ENCODE measurements around the gene FBXO33.
"Not testable (repeated sequence)": the region's sequence is repeated elsewhere in the genome, so short reads cannot be mapped to it uniquely, and the experiment has no call there.

FBXO33 gene

DNA sequence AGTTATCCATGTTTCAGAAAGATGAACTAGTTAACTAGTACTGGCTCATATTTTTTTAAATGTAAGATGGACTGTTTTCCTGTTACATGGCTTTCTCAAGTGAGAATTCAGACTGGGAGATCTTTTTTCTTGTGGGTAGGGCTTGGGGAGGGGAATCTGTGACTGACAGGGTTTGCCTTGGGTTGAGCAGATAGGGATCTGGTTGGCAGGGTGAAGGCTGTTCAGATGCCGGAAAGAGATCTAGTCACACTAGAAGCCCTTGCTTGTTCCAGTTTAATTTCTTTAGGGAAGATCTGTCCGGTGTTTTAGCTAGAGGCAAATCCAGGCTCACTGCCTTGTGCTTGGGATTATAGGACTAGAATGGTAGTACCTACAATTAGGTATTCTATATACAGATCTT lies 63.2 kb downstream of the FBXO33 start:
- in situ Hi-C loops (cut with HindIII; ENCODE audit: low sequenced_read_pairs) = no loop called here
- TF ChIP-seq, protein P1, sequence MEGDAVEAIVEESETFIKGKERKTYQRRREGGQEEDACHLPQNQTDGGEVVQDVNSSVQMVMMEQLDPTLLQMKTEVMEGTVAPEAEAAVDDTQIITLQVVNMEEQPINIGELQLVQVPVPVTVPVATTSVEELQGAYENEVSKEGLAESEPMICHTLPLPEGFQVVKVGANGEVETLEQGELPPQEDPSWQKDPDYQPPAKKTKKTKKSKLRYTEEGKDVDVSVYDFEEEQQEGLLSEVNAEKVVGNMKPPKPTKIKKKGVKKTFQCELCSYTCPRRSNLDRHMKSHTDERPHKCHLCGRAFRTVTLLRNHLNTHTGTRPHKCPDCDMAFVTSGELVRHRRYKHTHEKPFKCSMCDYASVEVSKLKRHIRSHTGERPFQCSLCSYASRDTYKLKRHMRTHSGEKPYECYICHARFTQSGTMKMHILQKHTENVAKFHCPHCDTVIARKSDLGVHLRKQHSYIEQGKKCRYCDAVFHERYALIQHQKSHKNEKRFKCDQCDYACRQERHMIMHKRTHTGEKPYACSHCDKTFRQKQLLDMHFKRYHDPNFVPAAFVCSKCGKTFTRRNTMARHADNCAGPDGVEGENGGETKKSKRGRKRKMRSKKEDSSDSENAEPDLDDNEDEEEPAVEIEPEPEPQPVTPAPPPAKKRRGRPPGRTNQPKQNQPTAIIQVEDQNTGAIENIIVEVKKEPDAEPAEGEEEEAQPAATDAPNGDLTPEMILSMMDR (IDR thresholded peaks at IDR 0.05; ENCODE audit: low read depth, low read length) = no peak
- DNase-seq (ENCODE audit: low read depth, low spot score) = no peak
- H3K4me3 ChIP-seq (ENCODE audit: low read depth, low read length) = no peak overlapping the region

DNA sequence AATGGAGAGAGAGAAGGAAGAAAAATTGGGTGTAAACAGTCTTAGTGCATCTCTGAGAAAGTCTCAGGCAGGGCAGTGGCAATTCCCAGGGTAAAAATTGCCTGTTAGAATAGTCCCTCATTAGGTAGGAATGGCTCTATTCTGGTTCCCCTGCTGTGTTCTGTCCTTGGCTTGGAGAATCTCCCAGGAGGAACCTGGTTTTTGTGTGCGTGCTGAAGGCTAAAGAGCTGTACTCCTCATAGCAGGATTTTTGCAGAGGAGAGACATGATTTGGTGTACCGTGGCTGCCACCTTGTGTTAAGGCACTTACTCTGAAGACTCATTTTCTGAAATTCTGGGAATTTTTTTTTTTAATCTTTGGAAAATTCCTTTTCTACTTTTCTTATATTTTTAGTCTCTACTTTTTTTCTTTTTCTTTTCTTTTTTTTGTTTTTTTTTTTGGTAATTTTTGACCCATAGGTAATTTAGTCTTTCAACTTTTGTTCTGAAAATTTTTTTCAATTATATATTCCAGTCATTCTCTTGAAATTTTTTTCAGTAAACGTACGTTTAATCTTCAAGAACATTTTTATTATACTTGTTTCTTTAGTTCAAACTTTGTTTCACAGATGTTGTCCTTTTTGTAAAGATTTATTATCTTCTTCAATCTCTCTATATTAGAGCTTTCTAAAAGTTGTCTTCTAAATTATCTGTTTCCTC lies 63.8 kb downstream of the FBXO33 start:
- TF ChIP-seq, protein P1 (IDR thresholded peaks at IDR 0.05; ENCODE audit: low read depth, low read length) = peak; percentile 60
- DNase-seq (ENCODE audit: low read depth, low spot score) = peak; percentile 81
- in situ Hi-C loops (cut with HindIII; ENCODE audit: low sequenced_read_pairs) = no loop called here

DNA sequence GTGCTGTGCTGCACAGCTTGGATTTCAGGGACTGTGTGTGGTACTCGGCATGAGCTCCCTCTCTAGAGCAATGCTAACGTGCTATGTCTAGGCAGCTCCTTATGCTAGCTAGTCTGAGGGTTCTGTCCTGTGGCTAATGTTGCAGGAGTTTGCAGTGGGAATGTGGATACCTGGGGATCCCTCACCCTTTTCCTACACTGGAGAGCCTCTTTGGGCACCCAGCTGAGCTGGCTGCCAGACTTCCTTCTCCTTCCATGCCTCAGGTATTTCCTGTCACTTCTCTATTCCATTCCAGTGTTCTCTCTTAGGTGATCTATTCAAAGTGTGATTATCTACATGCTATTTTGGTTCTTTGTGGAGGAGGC lies 64.9 kb downstream of the FBXO33 start:
- in situ Hi-C loops (cut with HindIII; ENCODE audit: low sequenced_read_pairs) = no loop called here
- TF ChIP-seq, protein P1 (IDR thresholded peaks at IDR 0.05; ENCODE audit: low read depth, low read length) = no peak
- DNase-seq (ENCODE audit: low read depth, low spot score) = no peak
- no peak overlapping the region for H3K4me3 ChIP-seq (ENCODE audit: low read depth, low read length)

More for the DNA sequence above, 63.8 kb downstream of the FBXO33 start:
- H3K4me3 ChIP-seq (ENCODE audit: low read depth, low read length) = no peak overlapping the region

DNA sequence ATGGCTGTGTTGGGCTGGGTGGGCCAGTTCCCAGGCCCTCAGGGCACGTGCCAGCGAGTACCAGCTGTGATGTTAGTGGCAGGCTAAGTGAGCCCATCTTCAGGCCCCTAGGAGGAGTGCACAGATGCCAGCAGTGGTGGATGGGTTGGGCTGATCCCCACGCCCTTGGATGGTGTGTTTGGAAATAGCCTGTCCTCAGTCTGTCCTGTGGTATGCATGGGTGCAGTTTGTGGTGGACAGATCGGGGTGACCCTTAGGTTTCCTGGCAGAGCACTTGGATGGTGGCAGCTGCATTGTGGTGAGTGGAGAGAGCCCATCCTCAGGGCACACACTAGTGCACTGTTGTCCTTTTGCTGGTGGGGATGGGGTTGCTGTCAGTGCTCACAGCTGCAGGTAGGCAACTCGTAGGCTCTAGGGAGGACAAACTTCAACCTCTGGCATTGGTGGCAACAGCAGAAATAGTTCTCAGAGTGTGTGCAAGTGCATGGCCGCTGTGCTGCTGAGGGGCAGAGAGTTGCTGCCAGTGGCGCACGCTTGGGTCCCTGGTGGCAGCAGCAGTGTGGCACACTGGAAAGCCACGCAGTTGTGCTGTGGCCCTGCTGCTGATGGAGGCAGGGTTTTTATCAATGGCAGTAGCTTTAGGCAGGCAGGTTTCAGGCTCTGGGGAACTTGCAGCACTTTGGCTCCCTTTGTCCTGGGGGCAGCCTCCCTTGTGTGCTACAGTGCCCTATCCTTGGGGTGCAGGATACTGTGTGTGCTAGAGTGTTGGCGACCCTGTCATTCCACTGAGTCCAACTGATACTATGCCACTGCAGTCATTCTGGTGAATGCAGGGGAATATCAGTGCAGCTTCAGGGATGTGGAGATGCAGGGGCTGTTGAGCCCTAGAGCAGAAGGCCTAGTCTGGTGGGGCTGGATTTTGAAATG lies 65.5 kb downstream of the FBXO33 start:
- DNase-seq (ENCODE audit: low read depth, low spot score) = no peak
- H3K4me3 ChIP-seq (ENCODE audit: low read depth, low read length) = no peak overlapping the region
- in situ Hi-C loops (cut with HindIII; ENCODE audit: low sequenced_read_pairs) = no loop called here
- TF ChIP-seq, protein P1 (IDR thresholded peaks at IDR 0.05; ENCODE audit: low read depth, low read length) = no peak

DNA sequence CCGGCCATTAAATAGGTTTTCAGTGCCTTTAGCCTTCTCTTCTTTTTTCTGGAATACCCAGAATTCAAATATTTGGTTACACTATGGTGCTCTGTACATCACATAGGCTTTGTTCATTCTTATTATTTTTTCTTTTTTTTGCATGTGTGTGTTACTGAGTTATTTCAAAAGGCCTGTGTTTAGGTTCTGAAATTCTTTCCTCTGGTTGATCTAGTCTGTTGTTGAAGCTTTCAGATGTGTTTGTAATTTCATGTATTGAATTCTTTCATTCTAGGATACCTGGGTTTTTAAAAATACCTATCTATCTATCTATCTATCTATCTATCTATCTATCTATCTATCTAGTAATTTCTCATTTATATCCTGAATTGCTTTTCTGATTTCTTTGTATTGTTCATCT lies 66.9 kb downstream of the FBXO33 start:
- DNase-seq (ENCODE audit: low read depth, low spot score) = no peak
- in situ Hi-C loops (cut with HindIII; ENCODE audit: low sequenced_read_pairs) = no loop called here
- TF ChIP-seq, protein P1 (IDR thresholded peaks at IDR 0.05; ENCODE audit: low read depth, low read length) = no peak
- no peak overlapping the region for H3K4me3 ChIP-seq (ENCODE audit: low read depth, low read length)

DNA sequence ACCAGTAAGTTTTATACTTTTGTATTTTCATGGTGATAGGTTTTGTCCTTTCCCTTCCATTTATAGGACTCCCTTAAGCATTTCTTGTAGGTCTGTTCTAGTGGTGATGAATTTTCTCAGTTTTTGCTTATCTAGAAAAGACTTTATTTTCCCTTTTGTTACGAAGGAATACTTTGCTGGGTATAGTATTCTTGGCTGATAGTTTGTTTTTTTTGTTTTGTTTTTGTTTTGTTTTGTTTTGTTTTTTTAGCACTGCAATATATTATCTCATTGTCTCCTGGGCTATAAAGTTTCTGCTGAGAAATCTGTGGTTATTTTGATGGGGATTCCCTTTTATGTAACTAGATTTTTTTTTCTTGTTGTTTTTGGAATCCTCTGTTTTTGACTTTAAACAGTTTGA lies 67.7 kb downstream of the FBXO33 start:
- H3K4me3 ChIP-seq (ENCODE audit: low read depth, low read length) = no peak overlapping the region
- DNase-seq (ENCODE audit: low read depth, low spot score) = no peak
- TF ChIP-seq, protein P1 (IDR thresholded peaks at IDR 0.05; ENCODE audit: low read depth, low read length) = no peak
- in situ Hi-C loops (cut with HindIII; ENCODE audit: low sequenced_read_pairs) = no loop called here

DNA sequence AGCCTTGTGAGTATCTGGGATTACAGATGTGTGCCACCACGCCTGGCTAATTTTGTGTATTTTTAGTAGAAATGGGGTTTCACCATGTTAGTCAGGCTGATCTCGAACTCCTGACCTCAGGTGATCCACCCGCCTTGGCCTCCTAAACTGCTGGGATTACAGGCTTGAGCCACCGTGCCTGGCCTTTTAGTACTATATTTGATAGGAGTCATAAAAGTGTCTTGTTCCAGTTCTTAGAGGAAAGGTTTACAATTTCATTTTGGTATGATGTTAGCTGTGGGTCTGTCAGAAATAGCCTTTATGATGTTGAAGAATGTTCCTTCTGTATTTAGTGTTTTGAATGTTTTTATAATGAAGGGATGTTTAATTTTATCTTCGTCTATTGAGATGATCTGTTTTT lies 70.7 kb downstream of the FBXO33 start:
- DNase-seq (ENCODE audit: low read depth, low spot score); H3K4me3 ChIP-seq (ENCODE audit: low read depth, low read length); in situ Hi-C loops (cut with HindIII; ENCODE audit: low sequenced_read_pairs): not testable (repeated sequence)

Measured in astrocyte of the spinal cord (primary cell).